ENCODE data around the gene TCEA2. TPM values are rescaled to one million over a fixed set of nuclear protein-coding genes. Genes with fewer than 3 reads are reported as not detected.

TCEA2 gene
- polyA plus RNA-seq, 1 donor = 32.6 TPM

DNA sequence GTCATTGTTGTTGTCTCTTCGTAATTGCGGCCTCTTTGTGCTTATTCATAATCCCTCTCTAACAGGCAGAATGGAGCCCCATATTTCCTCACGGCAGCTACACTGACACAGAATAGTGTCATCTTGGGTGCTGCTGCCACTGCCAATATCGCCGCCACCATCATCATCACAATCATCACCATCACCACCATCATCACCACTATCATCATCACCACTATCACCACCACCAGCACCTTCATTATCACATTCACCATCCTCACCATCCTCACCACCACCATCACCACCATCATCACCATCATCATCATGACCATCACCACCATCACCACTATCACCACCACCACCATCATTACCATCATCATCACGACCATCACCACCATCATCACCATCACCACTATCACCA is 33.5 kb downstream of the TCEA2 start:
- H3K4me3 ChIP-seq (ENCODE audit: low read length) = no peak overlapping the region
- H3K36me3 ChIP-seq (ENCODE audit: control insufficient read depth, insufficient read depth, low read length) = no peaks in the 10 kb centered on the region
- H3K27me3 ChIP-seq (ENCODE audit: control insufficient read depth, insufficient read depth, low read length) = peaks cover 29% of the 10 kb centered on the region
- no peaks in the 10 kb centered on the region for H3K4me1 ChIP-seq (ENCODE audit: control insufficient read depth, insufficient read depth, low read length)
- no peak for DNase-seq
- H3K9me3 ChIP-seq (ENCODE audit: control insufficient read depth, low read depth, low read length) = no peaks in the 10 kb centered on the region
- H3K27ac ChIP-seq (ENCODE audit: low read length) = no peak overlapping the region
- WGBS (ENCODE audit: insufficient coverage, low lambda C conversion rate) = 100% methylated on average over 2 of the region's 6 CpGs

GRCh38 chr20:64098471-64099013 is 35.5 kb downstream of the TCEA2 start:
- Histone ChIP-seq H3K4me3 (ENCODE audit: low read length) (no peak overlapping the region), H3K9me3 (ENCODE audit: control insufficient read depth, low read depth, low read length) (no peaks in the 10 kb centered on the region), H3K27me3 (ENCODE audit: control insufficient read depth, insufficient read depth, low read length) (peaks cover 38% of the 10 kb centered on the region), H3K4me1 (ENCODE audit: control insufficient read depth, insufficient read depth, low read length) (no peaks in the 10 kb centered on the region), H3K27ac (ENCODE audit: low read length) (no peak overlapping the region), H3K36me3 (ENCODE audit: control insufficient read depth, insufficient read depth, low read length) (no peaks in the 10 kb centered on the region)
- DNase-seq = no peak
- WGBS (ENCODE audit: insufficient coverage, low lambda C conversion rate) = no CpG with 5 or more reads among the region's 28 CpGs

DNA sequence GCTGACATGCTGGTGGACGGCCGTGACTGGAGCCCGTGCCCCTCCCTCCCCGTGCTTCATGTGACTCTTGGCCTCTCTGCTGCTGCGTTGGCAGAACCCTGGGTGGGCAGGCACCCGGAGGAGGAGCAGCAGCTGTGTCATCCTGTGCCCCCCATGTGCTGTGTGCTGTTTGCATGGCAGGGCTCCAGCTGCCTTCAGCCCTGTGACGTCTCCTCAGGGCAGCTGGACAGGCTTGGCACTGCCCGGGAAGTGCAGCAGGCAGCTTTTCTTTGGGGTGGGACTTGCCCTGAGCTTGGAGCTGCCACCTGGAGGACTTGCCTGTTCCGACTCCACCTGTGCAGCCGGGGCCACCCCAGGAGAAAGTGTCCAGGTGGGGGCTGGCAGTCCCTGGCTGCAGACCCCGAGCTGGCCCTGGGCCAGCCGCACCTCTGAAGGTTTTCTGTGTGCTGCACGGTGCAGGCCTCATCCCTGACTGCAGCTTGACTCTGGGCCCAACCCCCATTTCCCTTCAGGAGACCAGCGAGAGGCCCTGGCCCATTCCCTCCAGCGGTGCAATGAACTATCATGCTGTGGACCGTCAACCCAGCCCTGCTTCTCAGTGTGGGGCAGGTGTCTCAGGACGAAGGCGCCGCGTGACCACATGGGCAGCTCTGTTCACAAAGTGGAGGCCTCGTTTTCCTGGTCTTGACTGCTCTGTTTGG is 36.2 kb downstream of the TCEA2 start:
- DNase-seq = no peak
- no peak overlapping the region for H3K27ac ChIP-seq (ENCODE audit: low read length)
- WGBS (ENCODE audit: insufficient coverage, low lambda C conversion rate) = no CpG with 5 or more reads among the region's 21 CpGs
- no peaks in the 10 kb centered on the region for H3K36me3 ChIP-seq (ENCODE audit: control insufficient read depth, insufficient read depth, low read length)
- no peak overlapping the region for H3K4me3 ChIP-seq (ENCODE audit: low read length)
- no peaks in the 10 kb centered on the region for H3K9me3 ChIP-seq (ENCODE audit: control insufficient read depth, low read depth, low read length)
- peaks cover 44% of the 10 kb centered on the region for H3K27me3 ChIP-seq (ENCODE audit: control insufficient read depth, insufficient read depth, low read length)
- no peaks in the 10 kb centered on the region for H3K4me1 ChIP-seq (ENCODE audit: control insufficient read depth, insufficient read depth, low read length)

DNA sequence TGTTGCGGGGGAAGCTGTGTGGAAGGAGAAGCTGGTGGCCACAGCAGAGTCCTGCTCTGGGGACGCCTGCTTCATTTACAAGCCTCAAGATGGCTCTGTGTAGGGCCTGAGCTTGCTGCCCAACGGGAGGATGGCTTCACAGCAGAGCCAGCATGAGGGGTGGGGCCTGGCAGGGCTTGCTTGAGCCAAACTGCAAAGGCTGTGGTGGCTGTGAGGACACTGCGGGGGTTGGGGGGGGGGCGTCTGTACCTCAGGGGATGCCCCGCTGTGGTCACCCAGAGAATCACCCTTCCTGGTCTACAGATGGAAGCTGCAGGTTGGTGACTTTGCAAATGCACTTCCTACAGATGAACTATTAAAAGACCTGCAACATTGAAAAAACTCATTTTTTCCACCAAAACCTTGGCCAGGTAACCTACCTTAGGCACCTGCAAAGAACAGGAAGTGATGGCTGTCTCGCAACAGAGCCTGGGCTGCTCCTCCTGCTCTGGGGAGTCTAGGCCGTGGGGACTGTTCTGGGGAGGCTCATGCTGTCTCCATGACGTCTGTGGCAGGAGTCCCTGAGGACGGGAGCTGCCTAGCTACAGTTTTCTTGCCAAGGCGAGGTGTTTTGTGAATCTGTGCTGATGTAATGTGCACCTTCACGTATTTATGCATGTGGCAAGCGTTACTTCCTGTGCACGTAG is 37.0 kb downstream of the TCEA2 start:
- Histone ChIP-seq H3K36me3 (ENCODE audit: control insufficient read depth, insufficient read depth, low read length) (no peaks in the 10 kb centered on the region), H3K27ac (ENCODE audit: low read length) (no peak overlapping the region), H3K4me3 (ENCODE audit: low read length) (no peak overlapping the region), H3K4me1 (ENCODE audit: control insufficient read depth, insufficient read depth, low read length) (no peaks in the 10 kb centered on the region), H3K9me3 (ENCODE audit: control insufficient read depth, low read depth, low read length) (no peaks in the 10 kb centered on the region), H3K27me3 (ENCODE audit: control insufficient read depth, insufficient read depth, low read length) (peaks cover 45% of the 10 kb centered on the region)
- no CpG with 5 or more reads among the region's 14 CpGs for WGBS (ENCODE audit: insufficient coverage, low lambda C conversion rate)
- DNase-seq = no peak

DNA sequence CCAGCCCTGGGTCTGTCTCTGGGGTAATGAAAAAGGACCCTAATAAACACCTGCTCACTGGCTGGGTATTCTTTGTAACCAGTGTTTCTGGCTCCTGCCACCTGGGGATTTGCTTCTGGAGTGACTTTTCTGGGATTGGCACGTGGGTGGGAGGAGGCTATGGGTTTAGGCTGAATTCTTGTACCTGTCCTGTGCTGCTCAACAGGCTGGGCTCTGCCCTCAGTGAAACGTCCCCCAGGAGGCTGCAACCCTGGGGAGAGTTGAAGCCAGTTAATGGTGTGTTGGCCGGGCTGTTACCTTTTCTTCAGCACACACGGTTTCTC is 37.5 kb downstream of the TCEA2 start:
- Histone ChIP-seq H3K4me3 (ENCODE audit: low read length) (no peak overlapping the region), H3K4me1 (ENCODE audit: control insufficient read depth, insufficient read depth, low read length) (no peaks in the 10 kb centered on the region), H3K27me3 (ENCODE audit: control insufficient read depth, insufficient read depth, low read length) (peaks cover 44% of the 10 kb centered on the region), H3K36me3 (ENCODE audit: control insufficient read depth, insufficient read depth, low read length) (no peaks in the 10 kb centered on the region), H3K9me3 (ENCODE audit: control insufficient read depth, low read depth, low read length) (no peaks in the 10 kb centered on the region), H3K27ac (ENCODE audit: low read length) (no peak overlapping the region)
- WGBS (ENCODE audit: insufficient coverage, low lambda C conversion rate) = 70% methylated on average over 2 of the region's 4 CpGs
- DNase-seq = no peak

- no peak for DNase-seq
- Histone ChIP-seq H3K27me3 (ENCODE audit: control insufficient read depth, insufficient read depth, low read length) (peaks cover 43% of the 10 kb centered on the region), H3K9me3 (ENCODE audit: control insufficient read depth, low read depth, low read length) (no peaks in the 10 kb centered on the region), H3K27ac (ENCODE audit: low read length) (no peak overlapping the region), H3K36me3 (ENCODE audit: control insufficient read depth, insufficient read depth, low read length) (no peaks in the 10 kb centered on the region), H3K4me1 (ENCODE audit: control insufficient read depth, insufficient read depth, low read length) (no peaks in the 10 kb centered on the region), H3K4me3 (ENCODE audit: low read length) (no peak overlapping the region)
- WGBS (ENCODE audit: insufficient coverage, low lambda C conversion rate) = no CpG with 5 or more reads among the region's 9 CpGs
Measured at GRCh38 chr20:64100946-64101688, 38.1 kb downstream of the TCEA2 start.

DNA sequence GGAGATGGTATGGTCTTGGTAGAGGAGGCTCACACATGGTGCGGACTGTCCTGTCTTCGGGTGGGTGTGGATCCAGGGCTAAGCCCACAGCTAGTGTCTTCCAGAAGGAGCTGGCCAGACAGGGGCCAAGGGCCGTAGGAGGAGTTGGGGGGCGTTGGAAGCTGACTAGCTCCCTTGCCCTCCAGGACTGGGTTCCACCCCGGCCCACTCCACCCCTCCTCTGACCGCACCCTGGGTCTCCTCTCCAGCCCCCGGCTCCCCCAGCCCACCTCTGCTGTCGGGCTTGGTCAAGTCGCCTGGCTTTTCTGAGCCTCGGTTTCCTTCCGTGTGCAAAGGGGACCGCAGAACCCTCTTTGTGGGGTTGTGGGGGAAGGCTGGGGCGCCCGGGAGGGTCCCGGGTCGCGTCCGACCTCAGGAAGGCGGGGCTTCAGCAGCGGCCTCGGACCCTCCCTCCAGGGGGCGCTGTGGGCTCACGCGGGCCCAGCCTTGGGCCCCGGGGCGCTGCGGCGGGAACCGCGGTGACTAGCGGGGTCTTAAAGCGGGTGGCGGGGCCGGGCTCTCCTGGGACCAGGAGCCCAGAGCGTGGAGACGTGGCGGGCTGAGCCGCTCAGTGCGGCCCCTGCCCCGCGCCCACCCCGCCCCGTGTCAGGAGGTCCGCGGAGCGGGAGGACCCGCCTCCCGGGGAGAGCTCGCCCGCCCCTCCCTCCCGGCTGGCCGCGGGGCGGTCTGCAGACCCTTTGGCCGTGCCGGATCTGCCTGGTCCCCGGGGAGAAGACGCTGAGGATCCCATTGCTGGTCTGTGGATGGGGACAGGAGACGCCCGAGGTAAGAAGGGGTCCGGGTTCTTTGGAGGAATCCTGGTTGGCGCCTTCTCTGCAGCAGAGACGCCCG is 39.0 kb downstream of the TCEA2 start:
- no CpG with 5 or more reads among the region's 64 CpGs for WGBS (ENCODE audit: insufficient coverage, low lambda C conversion rate)
- H3K27me3 ChIP-seq (ENCODE audit: control insufficient read depth, insufficient read depth, low read length) = peaks cover 43% of the 10 kb centered on the region
- no peaks in the 10 kb centered on the region for H3K9me3 ChIP-seq (ENCODE audit: control insufficient read depth, low read depth, low read length)
- DNase-seq = no peak
- H3K4me1 ChIP-seq (ENCODE audit: control insufficient read depth, insufficient read depth, low read length) = no peaks in the 10 kb centered on the region
- H3K36me3 ChIP-seq (ENCODE audit: control insufficient read depth, insufficient read depth, low read length) = no peaks in the 10 kb centered on the region
- H3K4me3 ChIP-seq (ENCODE audit: low read length) = no peak overlapping the region
- no peak overlapping the region for H3K27ac ChIP-seq (ENCODE audit: low read length)

GRCh38 chr20:64102647-64103354 is 39.8 kb downstream of the TCEA2 start:
- H3K27me3 ChIP-seq (ENCODE audit: control insufficient read depth, insufficient read depth, low read length) = peaks cover 46% of the 10 kb centered on the region
- no peak for DNase-seq
- no peak overlapping the region for H3K4me3 ChIP-seq (ENCODE audit: low read length)
- no peaks in the 10 kb centered on the region for H3K36me3 ChIP-seq (ENCODE audit: control insufficient read depth, insufficient read depth, low read length)
- no peaks in the 10 kb centered on the region for H3K9me3 ChIP-seq (ENCODE audit: control insufficient read depth, low read depth, low read length)
- H3K27ac ChIP-seq (ENCODE audit: low read length) = no peak overlapping the region
- H3K4me1 ChIP-seq (ENCODE audit: control insufficient read depth, insufficient read depth, low read length) = no peaks in the 10 kb centered on the region
- WGBS (ENCODE audit: insufficient coverage, low lambda C conversion rate) = 100% methylated on average over 1 of the region's 30 CpGs

DNA sequence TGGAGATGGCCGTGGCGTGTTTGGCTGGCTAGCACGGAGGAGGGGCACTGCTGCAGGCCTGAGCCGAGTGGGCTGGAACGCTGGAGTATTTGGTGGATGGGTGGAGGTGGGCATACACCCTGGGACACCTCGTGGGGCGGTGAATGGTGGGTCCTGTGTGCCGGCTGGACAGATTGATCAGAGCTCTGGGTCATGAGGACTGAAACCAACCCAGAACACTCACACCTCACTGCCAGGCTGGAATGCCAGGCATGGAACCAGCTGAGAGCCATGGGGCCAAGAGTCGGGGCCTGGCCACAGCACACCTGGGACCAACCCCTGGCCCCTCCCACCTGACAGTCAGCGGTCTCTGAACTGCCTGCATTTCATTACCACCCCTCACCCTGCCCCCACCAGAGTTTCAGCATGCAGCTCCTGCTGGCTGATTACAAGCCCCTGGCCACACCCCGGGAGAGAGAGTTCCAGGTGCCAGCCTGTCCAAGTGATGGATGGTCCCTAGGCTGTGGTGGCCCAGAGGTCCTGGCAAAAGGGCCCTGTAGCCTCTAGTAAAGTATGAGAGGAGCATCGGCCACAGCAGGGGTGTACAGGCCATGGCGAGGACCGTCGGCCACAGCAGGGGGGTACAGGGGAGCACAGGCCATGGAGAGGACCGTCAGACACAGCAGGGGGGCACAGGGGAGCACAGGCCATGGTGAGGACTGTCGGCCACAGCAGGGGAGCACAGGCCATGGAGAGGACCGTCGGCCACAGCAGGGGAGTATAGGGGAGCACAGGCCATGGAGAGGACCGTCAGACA is 41.1 kb downstream of the TCEA2 start:
- H3K4me3 ChIP-seq (ENCODE audit: low read length) = no peak overlapping the region
- H3K27me3 ChIP-seq (ENCODE audit: control insufficient read depth, insufficient read depth, low read length) = peaks cover 51% of the 10 kb centered on the region
- no peak for DNase-seq
- H3K4me1 ChIP-seq (ENCODE audit: control insufficient read depth, insufficient read depth, low read length) = no peaks in the 10 kb centered on the region
- H3K36me3 ChIP-seq (ENCODE audit: control insufficient read depth, insufficient read depth, low read length) = no peaks in the 10 kb centered on the region
- no peak overlapping the region for H3K27ac ChIP-seq (ENCODE audit: low read length)
- no CpG with 5 or more reads among the region's 20 CpGs for WGBS (ENCODE audit: insufficient coverage, low lambda C conversion rate)
- H3K9me3 ChIP-seq (ENCODE audit: control insufficient read depth, low read depth, low read length) = no peaks in the 10 kb centered on the region
